Gastroesophageal sphincter (tissue), 2 donors: ENCODE measurements around the gene LZIC.

ENCODE experiments used
- EP300 ChIP-seq: sonication (generic); formaldehyde crosslinking; IDR thresholded peaks from one replicate; pipeline ENCODE4 v1.6.1; 2017; ENCODE audit warnings: antibody characterized with exemption, mild to moderate bottlenecking
- POLR2A ChIP-seq, 2 donors: fragments of 450-650 bp; IDR thresholded peaks; one replicate each; pipeline ENCODE4 v1.6.1; 2017; ENCODE audit warnings: antibody characterized with exemption in 2 of 2, mild to moderate bottlenecking in 2 of 2, moderate library complexity in 1 of 2

GRCh38 chr1:9907441-9907840, 35.8 kb downstream of the LZIC start:
- no peak for TF ChIP-seq POLR2A (IDR thresholded peaks at IDR 0.05)
- no peak for TF ChIP-seq EP300
